ENCODE data around the gene ABCA4.

The ABCA4 gene

DNA sequence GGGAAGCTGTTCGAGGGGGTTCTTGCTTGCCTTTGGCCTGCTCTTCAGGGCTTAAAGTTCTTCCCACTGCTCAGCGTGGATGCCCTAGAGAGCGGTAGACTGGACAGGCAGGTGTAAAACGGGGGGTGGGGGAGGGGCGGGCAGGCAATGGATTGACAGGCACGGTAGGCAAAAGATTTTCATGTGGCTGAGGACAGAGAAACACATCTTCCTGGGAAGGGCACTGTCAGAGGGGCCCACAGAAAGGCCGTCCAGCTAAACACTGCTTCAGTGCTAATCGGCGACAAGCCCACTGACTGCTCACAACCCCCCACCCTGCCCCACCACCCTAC is 412 bp downstream of the ABCA4 start:
- TF ChIP-seq NFIC (IDR thresholded peaks at IDR 0.05) (no peak), ZBTB7A (IDR thresholded peaks at IDR 0.05; ENCODE audit: low read depth) (no peak), RAD21 (IDR thresholded peaks at IDR 0.05; ENCODE audit: low read depth) (no peak), EGR1 (IDR thresholded peaks at IDR 0.05) (no peak), FOXM1 (IDR thresholded peaks at IDR 0.05; ENCODE audit: borderline replicate concordance, low read depth) (no peak), CREB1 (IDR thresholded peaks at IDR 0.05; ENCODE audit: low read depth) (no peak), CEBPB (IDR thresholded peaks at IDR 0.05) (no peak), TEAD4 (IDR thresholded peaks at IDR 0.05) (no peak), TCF12 (IDR thresholded peaks at IDR 0.05; ENCODE audit: low read depth) (no peak), EP300 (IDR thresholded peaks at IDR 0.05; ENCODE audit: borderline replicate concordance) (no peak), TAF1 (IDR thresholded peaks at IDR 0.05; ENCODE audit: low read depth) (no peak), YY1 (IDR thresholded peaks at IDR 0.05; ENCODE audit: low read depth) (no peak)
- TF ChIP-seq, protein P1, sequence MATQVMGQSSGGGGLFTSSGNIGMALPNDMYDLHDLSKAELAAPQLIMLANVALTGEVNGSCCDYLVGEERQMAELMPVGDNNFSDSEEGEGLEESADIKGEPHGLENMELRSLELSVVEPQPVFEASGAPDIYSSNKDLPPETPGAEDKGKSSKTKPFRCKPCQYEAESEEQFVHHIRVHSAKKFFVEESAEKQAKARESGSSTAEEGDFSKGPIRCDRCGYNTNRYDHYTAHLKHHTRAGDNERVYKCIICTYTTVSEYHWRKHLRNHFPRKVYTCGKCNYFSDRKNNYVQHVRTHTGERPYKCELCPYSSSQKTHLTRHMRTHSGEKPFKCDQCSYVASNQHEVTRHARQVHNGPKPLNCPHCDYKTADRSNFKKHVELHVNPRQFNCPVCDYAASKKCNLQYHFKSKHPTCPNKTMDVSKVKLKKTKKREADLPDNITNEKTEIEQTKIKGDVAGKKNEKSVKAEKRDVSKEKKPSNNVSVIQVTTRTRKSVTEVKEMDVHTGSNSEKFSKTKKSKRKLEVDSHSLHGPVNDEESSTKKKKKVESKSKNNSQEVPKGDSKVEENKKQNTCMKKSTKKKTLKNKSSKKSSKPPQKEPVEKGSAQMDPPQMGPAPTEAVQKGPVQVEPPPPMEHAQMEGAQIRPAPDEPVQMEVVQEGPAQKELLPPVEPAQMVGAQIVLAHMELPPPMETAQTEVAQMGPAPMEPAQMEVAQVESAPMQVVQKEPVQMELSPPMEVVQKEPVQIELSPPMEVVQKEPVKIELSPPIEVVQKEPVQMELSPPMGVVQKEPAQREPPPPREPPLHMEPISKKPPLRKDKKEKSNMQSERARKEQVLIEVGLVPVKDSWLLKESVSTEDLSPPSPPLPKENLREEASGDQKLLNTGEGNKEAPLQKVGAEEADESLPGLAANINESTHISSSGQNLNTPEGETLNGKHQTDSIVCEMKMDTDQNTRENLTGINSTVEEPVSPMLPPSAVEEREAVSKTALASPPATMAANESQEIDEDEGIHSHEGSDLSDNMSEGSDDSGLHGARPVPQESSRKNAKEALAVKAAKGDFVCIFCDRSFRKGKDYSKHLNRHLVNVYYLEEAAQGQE (IDR thresholded peaks at IDR 0.05; ENCODE audit: low read depth), result no peak
- TF ChIP-seq, protein P2, sequence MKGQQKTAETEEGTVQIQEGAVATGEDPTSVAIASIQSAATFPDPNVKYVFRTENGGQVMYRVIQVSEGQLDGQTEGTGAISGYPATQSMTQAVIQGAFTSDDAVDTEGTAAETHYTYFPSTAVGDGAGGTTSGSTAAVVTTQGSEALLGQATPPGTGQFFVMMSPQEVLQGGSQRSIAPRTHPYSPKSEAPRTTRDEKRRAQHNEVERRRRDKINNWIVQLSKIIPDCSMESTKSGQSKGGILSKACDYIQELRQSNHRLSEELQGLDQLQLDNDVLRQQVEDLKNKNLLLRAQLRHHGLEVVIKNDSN (IDR thresholded peaks at IDR 0.05), result no peak
- TF ChIP-seq, protein P3, sequence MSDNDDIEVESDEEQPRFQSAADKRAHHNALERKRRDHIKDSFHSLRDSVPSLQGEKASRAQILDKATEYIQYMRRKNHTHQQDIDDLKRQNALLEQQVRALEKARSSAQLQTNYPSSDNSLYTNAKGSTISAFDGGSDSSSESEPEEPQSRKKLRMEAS (IDR thresholded peaks at IDR 0.05), result no peak

DNA sequence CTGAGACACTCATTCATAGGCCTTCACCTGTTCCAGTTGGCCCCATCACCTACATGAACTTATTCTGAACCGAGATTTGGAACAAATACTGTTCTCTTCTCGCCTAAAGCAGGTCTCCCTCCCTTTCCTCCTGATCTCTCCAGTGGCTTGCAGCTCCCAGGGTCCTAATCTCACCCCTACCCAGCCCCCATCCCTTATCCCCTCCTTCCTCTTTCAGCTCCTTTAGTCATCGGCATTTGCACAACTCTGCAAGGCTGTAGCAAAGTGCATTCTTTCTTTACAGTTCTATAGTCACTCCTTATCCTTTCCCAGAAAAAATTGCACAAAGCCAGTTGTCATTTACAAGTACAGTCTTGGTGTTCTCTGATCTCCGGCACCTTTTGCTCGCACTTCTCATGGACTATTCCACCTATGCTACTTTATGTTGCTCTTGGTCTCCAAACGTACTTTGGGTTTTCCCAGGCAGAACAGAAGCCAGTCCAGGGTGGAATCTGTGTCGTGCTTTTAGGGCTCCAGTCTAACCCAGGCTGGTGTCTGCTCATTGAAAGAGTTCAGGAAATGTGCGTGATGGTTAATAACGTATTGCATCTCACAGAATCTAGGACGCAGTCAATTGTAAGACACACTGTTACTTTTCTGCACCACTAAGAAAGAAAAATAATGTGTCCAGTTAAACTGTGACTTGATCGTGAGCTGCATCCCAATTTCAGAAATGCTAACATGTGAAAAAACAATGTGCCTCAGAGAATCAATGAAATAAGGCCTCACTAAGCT is 965 bp downstream of the ABCA4 start:
- no peak for TF ChIP-seq TAF1 (IDR thresholded peaks at IDR 0.05; ENCODE audit: low read depth)
- TF ChIP-seq CREB1 (IDR thresholded peaks at IDR 0.05; ENCODE audit: low read depth), result no peak
- TF ChIP-seq, protein P1 (IDR thresholded peaks at IDR 0.05; ENCODE audit: low read depth), result no peak
- TF ChIP-seq FOXM1 (IDR thresholded peaks at IDR 0.05; ENCODE audit: borderline replicate concordance, low read depth), result no peak
- TF ChIP-seq, protein P3 (IDR thresholded peaks at IDR 0.05), result no peak
- TF ChIP-seq EP300 (IDR thresholded peaks at IDR 0.05; ENCODE audit: borderline replicate concordance), result no peak
- no peak for TF ChIP-seq RAD21 (IDR thresholded peaks at IDR 0.05; ENCODE audit: low read depth)
- TF ChIP-seq TEAD4 (IDR thresholded peaks at IDR 0.05), result no peak
- TF ChIP-seq TCF12 (IDR thresholded peaks at IDR 0.05; ENCODE audit: low read depth), result no peak
- TF ChIP-seq ZBTB7A (IDR thresholded peaks at IDR 0.05; ENCODE audit: low read depth), result no peak
- TF ChIP-seq, protein P2 (IDR thresholded peaks at IDR 0.05), result no peak
- no peak for TF ChIP-seq CEBPB (IDR thresholded peaks at IDR 0.05)
- TF ChIP-seq NFIC (IDR thresholded peaks at IDR 0.05), result no peak
- TF ChIP-seq YY1 (IDR thresholded peaks at IDR 0.05; ENCODE audit: low read depth), result no peak
- no peak for TF ChIP-seq EGR1 (IDR thresholded peaks at IDR 0.05)

DNA sequence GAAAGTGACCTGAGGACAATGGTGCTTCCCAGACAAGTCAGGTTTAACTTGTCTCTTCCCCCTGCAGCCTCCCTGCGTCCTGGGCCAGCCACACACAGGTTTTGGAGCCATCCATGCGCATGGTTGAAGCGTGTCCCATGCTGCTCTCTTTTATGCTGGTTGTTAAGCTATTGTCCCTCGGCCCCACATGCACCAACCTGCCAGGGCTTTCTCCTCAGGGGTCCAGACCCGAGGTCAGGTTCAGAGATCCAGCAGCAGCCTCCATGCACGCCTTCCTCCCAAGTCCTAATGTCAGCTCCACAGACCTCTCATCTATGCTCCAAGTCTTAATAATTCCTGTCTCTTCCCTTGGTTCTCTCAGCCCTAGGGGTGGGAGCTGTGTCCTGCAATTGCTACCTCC is 1.6 kb downstream of the ABCA4 start:
- TF ChIP-seq EP300 (IDR thresholded peaks at IDR 0.05; ENCODE audit: borderline replicate concordance) (no peak), ZBTB7A (IDR thresholded peaks at IDR 0.05; ENCODE audit: low read depth) (no peak), TEAD4 (IDR thresholded peaks at IDR 0.05) (no peak), CEBPB (IDR thresholded peaks at IDR 0.05) (no peak), RAD21 (IDR thresholded peaks at IDR 0.05; ENCODE audit: low read depth) (no peak), TCF12 (IDR thresholded peaks at IDR 0.05; ENCODE audit: low read depth) (no peak), NFIC (IDR thresholded peaks at IDR 0.05) (no peak), TAF1 (IDR thresholded peaks at IDR 0.05; ENCODE audit: low read depth) (no peak), FOXM1 (IDR thresholded peaks at IDR 0.05; ENCODE audit: borderline replicate concordance, low read depth) (no peak), YY1 (IDR thresholded peaks at IDR 0.05; ENCODE audit: low read depth) (no peak), CREB1 (IDR thresholded peaks at IDR 0.05; ENCODE audit: low read depth) (no peak), EGR1 (IDR thresholded peaks at IDR 0.05) (no peak)
- TF ChIP-seq, protein P3 (IDR thresholded peaks at IDR 0.05), result no peak
- TF ChIP-seq, protein P2 (IDR thresholded peaks at IDR 0.05), result no peak
- TF ChIP-seq, protein P1 (IDR thresholded peaks at IDR 0.05; ENCODE audit: low read depth), result no peak
